K562 (cell line): ENCODE results near the gene OBP2A. TPM values are rescaled to one million over a fixed set of nuclear protein-coding genes. Genes with fewer than 3 reads are reported as not detected.

Experiments used
- CREB1 ChIP-seq, 2 experiments: sonication (generic) in 1 of 2; formaldehyde crosslinking in 1 of 2; IDR thresholded peaks; 2 replicates each; pipeline versions ENCODE4 v1.6.1 to v1.8.0; 2012 to 2022; ENCODE audit warnings: inconsistent platforms in 1 of 2, mild to moderate bottlenecking in 1 of 2, missing genetic modification reagents in 1 of 2, moderate library complexity in 1 of 2
- HDAC6 ChIP-seq: IDR thresholded peaks from 2 replicates; pipeline ENCODE4 v1.6.1; 2012; ENCODE audit warnings: low read depth, mild to moderate bottlenecking, control low read depth, inconsistent platforms, low read length, moderate library complexity
- HMBOX1 ChIP-seq: sonication (generic); IDR thresholded peaks from 2 replicates; pipeline ENCODE4 v1.6.1; 2016
- NCOR1 ChIP-seq: fragments of 450-650 bp; IDR thresholded peaks from 2 replicates; pipeline ENCODE4 v1.6.1; 2016; ENCODE audit warnings: mild to moderate bottlenecking, moderate library complexity
- NR2C1 ChIP-seq, 2 experiments: fragments of 450-650 bp; IDR thresholded peaks; 2 replicates each; pipeline ENCODE4 v1.6.1; 2017; ENCODE audit warnings: mild to moderate bottlenecking in 2 of 2, antibody characterized with exemption in 1 of 2, inconsistent platforms in 1 of 2, missing compliant biosample characterization in 1 of 2, missing genetic modification characterization in 1 of 2
- PCBP2 ChIP-seq: fragments of 200-400 bp; formaldehyde crosslinking; IDR thresholded peaks from 2 replicates; pipeline ENCODE4 v1.6.1; 2018; ENCODE audit warnings: low read length, low read depth, mild to moderate bottlenecking, moderate library complexity; ENCODE audit not compliant: poor library complexity, severe bottlenecking
- POLR2A ChIP-seq: fragments of 450-650 bp; conservative IDR thresholded peaks from 2 replicates; pipeline ENCODE4 v1.6.1; 2016
- RB1 ChIP-seq: fragments of 450-650 bp; IDR thresholded peaks from 2 replicates; pipeline ENCODE4 v1.6.1; 2017; ENCODE audit warnings: low read depth, mild to moderate bottlenecking
- RBFOX2 ChIP-seq: fragments of 200-400 bp; formaldehyde crosslinking; IDR thresholded peaks from 2 replicates; pipeline ENCODE4 v1.6.1; 2017; ENCODE audit warnings: low read depth, mild to moderate bottlenecking, low read length, moderate library complexity
- SUPT5H ChIP-seq: fragments of 450-650 bp; IDR thresholded peaks from 2 replicates; pipeline ENCODE4 v1.6.1; 2016
- THAP7 ChIP-seq: fragments of 250-450 bp; sonication (Bioruptor Pico); IDR thresholded peaks from 2 replicates; pipeline ENCODE4 v1.5.0; 2021
- VEZF1 ChIP-seq: fragments of 200-800 bp; sonication (Bioruptor generic); IDR thresholded peaks from 2 replicates; pipeline ENCODE4 v1.6.1; 2017; ENCODE audit warnings: missing genetic modification characterization, missing compliant biosample characterization
- ZNF124 ChIP-seq: sonication (generic); formaldehyde crosslinking; IDR thresholded peaks from 2 replicates; pipeline ENCODE4 v1.8.1; 2022; ENCODE audit warnings: missing genetic modification reagents
- ZNF274 ChIP-seq: IDR thresholded peaks from 2 replicates; pipeline ENCODE4 v1.6.1; 2011; ENCODE audit warnings: low read depth, mild to moderate bottlenecking, low read length, moderate library complexity, borderline replicate concordance
- ZNF655 ChIP-seq: fragments of 250-450 bp; sonication (Bioruptor Pico); IDR thresholded peaks from 2 replicates; pipeline ENCODE4 v1.5.0; 2021
- ZNF740 ChIP-seq, 3 experiments: fragments of 200-800 bp in 1 of 3; sonication (Bioruptor generic) in 1 of 3; sonication (generic) in 1 of 3; formaldehyde crosslinking in 1 of 3; IDR thresholded peaks; 2 replicates each; pipeline versions ENCODE4 v1.6.1 to v1.8.0; 2016 to 2022; ENCODE audit warnings: mild to moderate bottlenecking in 2 of 3, missing compliant biosample characterization in 2 of 3, missing genetic modification characterization in 2 of 3, missing genetic modification reagents in 1 of 3
- polyA plus RNA-seq, 8 experiments: library from polyadenylated mRNA; depleted of rRNA in 4 of 8; stranded (reverse) in 5 of 8; unstranded in 3 of 8; fragments of >200 nt; fragmentation: Nextera tagmentation in 2 of 8; fragmentation: Illumina TruSeq in 1 of 8; extraction: Ambion mirVana in 2 of 8; extraction: Trizol in 1 of 8; gene quantifications; 2 replicates each; pipeline versions ENCODE4 v1.2.1 to v1.2.3, GENCODE V29; 2011 to 2014; ENCODE audit warnings: inconsistent platforms in 1 of 8, missing spikeins in 1 of 8
- total RNA-seq, 7 experiments: library from RNA; depleted of rRNA in 6 of 7; stranded (reverse); fragments of >200 nt in 6 of 7; fragmentation: Illumina TruSeq in 2 of 7; extraction: Trizol in 2 of 7; gene quantifications; 2 replicates each; pipeline versions ENCODE4 v1.2.1 to v1.2.3, GENCODE V29; 2011 to 2021; ENCODE audit warnings: low replicate concordance in 1 of 7

OBP2A gene
- total and polyA plus RNA-seq, 9 of the 15 experiments (the other 6 are each of a cell fraction or from before 2014, with no cell fraction given): not detected

GRCh38 chr9:135504262-135505243, 41.4 kb upstream of the OBP2A start (continued):
- 0 out of 2 replicates have a peak, but pooled peaks have one; percentile 13 for TF ChIP-seq VEZF1
- no peak for TF ChIP-seq HMBOX1
- TF ChIP-seq CREB1 (IDR thresholded peaks at IDR 0.05): peak; percentile 36; the same call in 1 of the 2 replicates
- no peak for TF ChIP-seq CREB1 (CRISPR knock-in tag; IDR thresholded peaks at IDR 0.05)
- no peak for TF ChIP-seq THAP7 (CRISPR knock-in tag)
- TF ChIP-seq HDAC6: no peak
- peak; percentile 68; the same call in 1 of the 2 replicates for TF ChIP-seq SUPT5H
- TF ChIP-seq RB1: no peak
- TF ChIP-seq RBFOX2: peak; percentile 51
- TF ChIP-seq ZNF274: no peak
- no peak for TF ChIP-seq ZNF124 (CRISPR knock-in tag)
- TF ChIP-seq POLR2A: peak; percentile 69
- TF ChIP-seq NR2C1 (IDR thresholded peaks at IDR 0.05): 0 out of 2 replicates have a peak, but pooled peaks have one; percentile 41
- peak; percentile 65 for TF ChIP-seq NR2C1 (tag; IDR thresholded peaks at IDR 0.05)
- TF ChIP-seq PCBP2: no peak
- TF ChIP-seq ZNF740 (CRISPR knock-in tag; IDR thresholded peaks at IDR 0.05): no peak
- no peak for TF ChIP-seq ZNF740 (tag; IDR thresholded peaks at IDR 0.05)
- no peak for TF ChIP-seq NCOR1
- TF ChIP-seq ZNF655: no peak
